NCI-H526 (cell line): ENCODE data around the gene ADGRF4.
"Not testable (repeated sequence)": the region's sequence is repeated elsewhere in the genome, so short reads cannot be mapped to it uniquely, and the experiment has no call there.

ENCODE experiments used
- DNase-seq, 2 experiments: peaks; one replicate each; lab custom pipeline; 2025; lab: John Stamatoyannopoulos, UW

ADGRF4 gene

GRCh38 chr6:47734831-47735481, 36.6 kb downstream of the ADGRF4 start:
- no peak for DNase-seq

DNA sequence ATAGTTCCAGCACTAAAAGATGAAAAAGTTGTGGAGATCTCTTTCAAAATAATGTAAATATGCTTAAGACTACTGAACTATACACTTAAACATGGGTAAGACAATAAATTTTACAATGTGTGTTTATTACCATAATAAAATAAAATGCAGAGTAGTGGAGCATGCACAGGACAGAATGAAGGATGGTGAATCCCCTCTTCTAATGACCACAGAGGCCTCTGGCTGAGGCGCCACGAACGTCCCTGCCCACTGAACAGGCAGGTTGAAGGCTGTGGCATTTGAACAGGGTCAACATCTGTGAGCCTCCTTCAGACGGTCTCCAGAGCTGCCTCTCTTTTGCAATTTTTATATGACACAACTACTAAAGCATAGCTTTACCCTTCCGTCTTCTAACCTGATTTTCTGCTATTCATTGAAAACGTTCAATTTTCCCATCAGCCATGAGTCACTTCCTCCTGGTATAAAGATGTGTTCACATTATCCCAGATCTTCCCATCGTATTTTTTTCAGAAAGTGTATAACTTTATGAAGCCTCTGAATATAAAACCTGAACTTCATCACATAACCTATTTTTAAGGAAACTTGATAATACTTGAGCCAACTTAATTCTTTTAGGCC, 37.8 kb downstream of the ADGRF4 start:
- DNase-seq = no peak

DNA sequence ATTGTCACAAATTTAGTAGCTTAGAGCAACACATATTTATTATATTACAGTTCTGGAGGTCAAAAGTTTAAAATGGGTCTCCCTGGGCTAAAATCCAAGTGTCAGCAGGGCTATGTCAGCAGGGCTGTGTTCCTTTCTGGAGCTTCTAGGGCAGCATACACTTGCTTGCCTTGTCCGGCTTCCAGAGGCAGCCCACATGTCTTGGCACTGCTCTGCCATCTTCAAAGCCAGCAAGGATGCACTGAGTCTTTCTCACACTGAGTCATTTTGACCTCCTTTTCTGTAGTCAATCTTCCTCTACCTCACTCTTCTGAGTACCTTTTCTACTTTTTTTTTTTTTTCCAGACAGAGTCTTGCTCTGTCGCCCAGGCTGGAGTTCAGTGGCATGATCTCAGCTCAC, 39.0 kb downstream of the ADGRF4 start:
- no peak for DNase-seq

- DNase-seq = no peak
These were observed 42.3 kb downstream of the ADGRF4 start for GRCh38 chr6:47740714-47741113.

DNA sequence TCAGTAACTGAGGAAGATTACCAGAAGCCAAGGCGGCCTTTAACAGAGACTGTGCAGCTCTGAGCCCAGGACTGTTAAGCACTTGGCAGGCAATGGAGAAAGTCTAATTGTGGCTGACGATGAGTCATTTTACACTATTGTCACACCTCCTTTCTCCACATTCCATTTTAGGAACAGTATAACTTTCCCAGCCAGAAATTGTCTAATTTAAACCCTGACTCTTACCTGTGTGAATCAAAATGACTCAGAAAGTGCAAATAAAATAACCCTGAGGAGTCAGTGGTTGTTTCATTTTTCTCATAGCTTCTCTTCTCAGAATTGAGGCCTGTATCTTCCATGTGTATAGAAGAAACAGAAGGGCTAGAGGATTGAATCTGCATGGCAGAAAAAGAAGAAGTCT, 43.4 kb downstream of the ADGRF4 start:
- no peak for DNase-seq

DNA sequence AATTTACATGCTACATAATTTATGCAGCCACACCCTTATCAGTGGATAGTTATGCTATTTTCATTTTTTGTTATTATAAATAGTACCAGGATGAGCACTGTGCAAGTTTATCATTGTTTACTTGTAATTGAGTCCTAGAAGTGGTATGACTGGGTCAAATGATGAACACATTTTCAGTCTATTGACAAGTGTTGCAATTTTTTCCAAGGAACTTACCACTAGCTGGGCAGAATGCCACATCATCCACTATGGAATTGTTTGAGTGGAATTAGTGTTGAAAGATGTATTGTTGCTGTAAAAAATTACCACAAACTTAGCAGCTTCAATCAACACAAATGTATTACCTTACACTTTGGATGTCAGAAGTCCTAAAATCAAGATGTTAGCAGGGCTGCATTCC, 45.4 kb downstream of the ADGRF4 start:
- no peak for DNase-seq

DNA sequence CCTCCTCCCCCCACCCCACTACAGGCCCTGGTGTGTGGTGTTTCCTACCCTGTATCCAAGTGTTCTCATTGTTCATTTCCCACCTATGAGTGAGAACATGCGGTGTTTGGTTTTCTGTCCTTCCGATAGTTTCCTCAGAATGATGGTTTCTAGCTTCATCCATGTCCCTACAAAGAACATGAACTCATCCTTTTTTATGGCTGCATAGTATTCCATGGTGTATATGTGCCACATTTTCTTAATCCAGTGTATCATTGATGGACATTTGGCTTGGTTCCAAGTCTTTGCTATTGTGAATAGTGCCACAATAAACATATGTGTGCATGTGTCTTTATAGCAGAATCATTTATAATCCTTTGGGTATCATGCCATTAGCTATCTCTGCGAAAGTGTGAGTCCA, 46.9 kb downstream of the ADGRF4 start:
- not testable (repeated sequence) for DNase-seq

GRCh38 chr6:47749757-47750156, 51.4 kb downstream of the ADGRF4 start:
- no peak for DNase-seq

- DNase-seq = no peak
These were observed 54.4 kb downstream of the ADGRF4 start for GRCh38 chr6:47752801-47753200.

- no peak for DNase-seq
These were observed 61.0 kb downstream of the ADGRF4 start for GRCh38 chr6:47759364-47759763.

DNA sequence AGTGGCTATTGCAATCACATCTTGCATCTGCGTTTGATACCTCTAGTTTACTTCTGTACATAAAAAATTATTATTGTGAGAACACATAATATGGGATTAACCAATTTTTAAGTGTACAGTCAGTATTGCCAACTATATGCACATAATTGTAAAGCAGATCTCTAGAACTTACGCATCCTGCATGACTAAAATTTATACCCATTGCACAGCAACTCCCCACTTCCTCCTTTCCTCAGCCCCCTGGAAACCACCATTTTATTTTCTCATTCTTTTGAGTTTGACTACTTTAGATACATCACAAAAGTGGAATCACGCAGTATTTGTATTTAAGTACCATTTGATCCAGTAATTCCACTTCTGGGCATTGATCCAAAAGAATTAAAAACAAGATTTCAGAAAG, 64.1 kb downstream of the ADGRF4 start:
- no peak for DNase-seq

- DNase-seq = no peak
These were observed 68.1 kb downstream of the ADGRF4 start for GRCh38 chr6:47766445-47766844.

GRCh38 chr6:47767102-47767501, 68.7 kb downstream of the ADGRF4 start:
- no peak for DNase-seq

DNA sequence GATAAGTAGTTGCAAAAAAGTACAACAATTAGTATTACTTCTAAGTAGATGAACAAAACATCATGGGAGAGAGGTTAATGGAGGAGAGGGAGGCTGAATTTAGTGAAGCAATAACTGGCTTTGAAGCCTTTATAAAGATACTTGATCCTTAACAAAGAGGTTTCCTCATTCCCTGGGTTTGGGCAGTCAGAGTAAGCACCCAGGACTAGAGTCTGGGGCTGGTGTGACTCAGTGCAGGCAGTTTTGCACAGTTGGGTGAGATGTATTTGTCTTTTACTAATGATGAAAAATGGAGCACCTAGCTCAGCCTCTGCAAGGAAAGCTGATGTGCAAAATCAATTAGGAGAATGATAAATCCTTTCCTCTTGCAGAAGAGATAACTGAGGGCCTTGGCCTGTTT, 71.6 kb downstream of the ADGRF4 start:
- DNase-seq = no peak
